Hepatocyte (in vitro differentiated cells): Measurements from ENCODE around the gene TGM3. TPM values are rescaled to one million over a fixed set of nuclear protein-coding genes. Genes with fewer than 3 reads are reported as not detected.

Experiments
- DNase-seq: peaks from one replicate; pipeline ENCODE4 v3.0.0-alpha.2; 2016; ENCODE audit warnings: low spot score
- H2AFZ ChIP-seq: fragments of 200-600 bp; sonication (generic); 2 replicates; pipeline ENCODE4 v1.6.0; 2016; ENCODE audit warnings: antibody characterized with exemption, mild to moderate bottlenecking
- H3K27ac ChIP-seq: fragments of 200-600 bp; sonication (generic); 2 replicates; pipeline ENCODE4 v1.5.1; 2016; ENCODE audit warnings: mild to moderate bottlenecking
- H3K27me3 ChIP-seq: fragments of 200-600 bp; sonication (generic); 2 replicates; pipeline ENCODE4 v1.6.1; 2016
- H3K36me3 ChIP-seq: fragments of 200-600 bp; sonication (generic); replicated peaks from 2 replicates; pipeline ENCODE4 v1.5.1; 2016; ENCODE audit warnings: low read depth; ENCODE audit not compliant: insufficient read depth
- H3K4me1 ChIP-seq: fragments of 200-600 bp; sonication (generic); 2 replicates; pipeline ENCODE4 v1.5.1; 2016; ENCODE audit warnings: mild to moderate bottlenecking, moderate library complexity; ENCODE audit not compliant: insufficient read depth
- H3K4me2 ChIP-seq: fragments of 200-600 bp; sonication (generic); 2 replicates; pipeline ENCODE4 v1.6.0; 2016
- H3K4me3 ChIP-seq: fragments of 200-600 bp; sonication (generic); 2 replicates; pipeline ENCODE4 v1.5.1; 2016; ENCODE audit warnings: mild to moderate bottlenecking
- H3K79me2 ChIP-seq: fragments of 200-600 bp; sonication (generic); 2 replicates; pipeline ENCODE4 v1.6.0; 2017; ENCODE audit warnings: mild to moderate bottlenecking
- H3K9me2 ChIP-seq: fragments of 200-600 bp; sonication (generic); replicated peaks from 2 replicates; pipeline ENCODE4 v1.6.0; 2017; ENCODE audit warnings: mild to moderate bottlenecking; ENCODE audit not compliant: insufficient read depth
- H3K9me3 ChIP-seq: fragments of 200-600 bp; sonication (generic); 2 replicates; pipeline ENCODE4 v1.5.1; 2016; ENCODE audit warnings: low read depth, mild to moderate bottlenecking
- H4K20me1 ChIP-seq: fragments of 200-600 bp; sonication (generic); 2 replicates; pipeline ENCODE4 v1.6.0; 2016; ENCODE audit warnings: mild to moderate bottlenecking; ENCODE audit not compliant: insufficient read depth, poor library complexity, severe bottlenecking
- CTCF ChIP-seq: fragments of 200-600 bp; sonication (generic); IDR thresholded peaks from 2 replicates; pipeline ENCODE4 v1.5.1; 2016; ENCODE audit warnings: antibody characterized with exemption, mild to moderate bottlenecking; ENCODE audit not compliant: poor library complexity
- EZH2 ChIP-seq: fragments of 200-600 bp; sonication (generic); IDR thresholded peaks from 2 replicates; pipeline ENCODE4 v1.6.1; 2016; ENCODE audit warnings: antibody characterized with exemption, mild to moderate bottlenecking, borderline replicate concordance
- EZH2phosphoT487 ChIP-seq: fragments of 200-600 bp; sonication (generic); IDR thresholded peaks from one replicate; pipeline ENCODE4 v1.6.1; 2018; ENCODE audit warnings: antibody characterized with exemption, mild to moderate bottlenecking, low read depth, moderate library complexity; ENCODE audit not compliant: unreplicated experiment, severe bottlenecking
- WGBS: methylation state at CpG from one replicate; pipeline ENCODE4 v1.1.6; 2016; ENCODE audit warnings: low lambda C conversion rate; ENCODE audit errors: missing lambda C conversion rate; 5-methylcytosine and 5-hydroxymethylcytosine counted together
- polyA plus RNA-seq: library from polyadenylated mRNA; unstranded; fragments of >200 nt; fragmentation: Nextera tagmentation; extraction: Ambion mirVana; gene quantifications from 2 replicates; pipeline ENCODE4 v1.2.1, GENCODE V29; 2016
- total RNA-seq: library from RNA; depleted of rRNA; stranded (reverse); fragments of >200 nt; gene quantifications from 2 replicates; pipeline ENCODE4 v1.2.3, GENCODE V29; 2014

TGM3 gene
- total and polyA plus RNA-seq, 2 experiments from 2014 or later: 0.15 to 0.23 TPM

DNA sequence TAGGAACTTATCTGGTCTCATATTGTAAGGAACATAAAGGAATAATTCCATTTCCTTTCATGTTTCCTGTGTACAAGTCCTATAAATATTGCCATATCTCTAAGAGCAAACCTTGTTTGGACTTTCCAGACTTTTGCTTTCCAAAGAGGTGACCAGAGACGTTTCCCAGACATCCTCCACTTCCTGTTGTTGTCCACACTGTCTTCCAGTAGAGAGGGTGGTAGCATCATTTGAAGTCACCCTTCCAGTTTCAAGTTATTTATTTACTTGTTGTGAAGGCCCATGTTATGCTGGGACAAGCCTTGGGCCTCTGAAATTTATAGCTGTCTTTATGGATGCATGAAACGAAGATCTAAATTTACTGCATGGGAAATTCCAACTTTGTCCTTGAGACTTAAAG, 10.6 kb upstream of the TGM3 start:
- no peak overlapping the region for H3K4me2 ChIP-seq
- no peak overlapping the region for H3K27ac ChIP-seq
- H3K4me1 ChIP-seq: no peaks in the 10 kb centered on the region
- TF ChIP-seq EZH2: no peak
- no peak for TF ChIP-seq EZH2phosphoT487
- TF ChIP-seq CTCF: no peak
- no peaks in the 10 kb centered on the region for H3K9me3 ChIP-seq
- H3K36me3 ChIP-seq: no peaks in the 10 kb centered on the region
- H3K79me2 ChIP-seq: no peaks in the 10 kb centered on the region
- no peak overlapping the region for H3K4me3 ChIP-seq
- WGBS: 57% methylated on average over 2 of the region's 2 CpGs
- H3K9me2 ChIP-seq: no peaks in the 10 kb centered on the region
- no peaks in the 10 kb centered on the region for H4K20me1 ChIP-seq
- no peaks in the 10 kb centered on the region for H3K27me3 ChIP-seq
- DNase-seq: no peak
- no peak overlapping the region for H2AFZ ChIP-seq

- no peak overlapping the region for H3K4me3 ChIP-seq
- H3K27me3 ChIP-seq: no peaks in the 10 kb centered on the region
- TF ChIP-seq CTCF: no peak
- no peak for TF ChIP-seq EZH2phosphoT487
- no peak for TF ChIP-seq EZH2
- H3K27ac ChIP-seq: no peak overlapping the region
- H3K4me1 ChIP-seq: no peaks in the 10 kb centered on the region
- no peak overlapping the region for H2AFZ ChIP-seq
- DNase-seq: no peak
- 100% methylated on average over 4 of the region's 4 CpGs for WGBS
- H4K20me1 ChIP-seq: no peaks in the 10 kb centered on the region
- H3K36me3 ChIP-seq: no peaks in the 10 kb centered on the region
- no peaks in the 10 kb centered on the region for H3K79me2 ChIP-seq
- H3K9me3 ChIP-seq: no peaks in the 10 kb centered on the region
- no peak overlapping the region for H3K4me2 ChIP-seq
- no peaks in the 10 kb centered on the region for H3K9me2 ChIP-seq
Measured at GRCh38 chr20:2285613-2286012, 10.2 kb upstream of the TGM3 start.

DNA sequence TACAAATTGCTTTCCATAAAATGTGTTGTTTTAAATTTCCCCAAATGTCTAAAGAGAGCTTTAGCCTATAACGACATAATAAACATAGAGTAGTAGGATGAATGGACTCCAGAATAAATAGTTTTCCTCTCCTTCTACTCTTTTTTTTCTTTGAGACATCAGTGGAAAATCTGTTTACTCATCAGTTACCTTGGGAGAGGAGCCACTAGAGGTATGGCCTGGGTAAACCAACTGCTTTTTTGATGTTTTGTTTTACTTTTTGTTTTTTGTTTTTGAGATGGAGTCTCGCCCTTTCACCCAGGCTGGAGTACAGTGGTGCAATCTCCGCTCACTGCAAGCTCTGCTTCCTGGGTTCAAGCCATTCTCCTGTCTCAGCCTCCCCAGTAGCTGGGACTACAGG, 8.3 kb upstream of the TGM3 start:
- H3K4me3 ChIP-seq: no peak overlapping the region
- no peaks in the 10 kb centered on the region for H3K36me3 ChIP-seq
- no peaks in the 10 kb centered on the region for H3K9me2 ChIP-seq
- no peaks in the 10 kb centered on the region for H3K79me2 ChIP-seq
- no peak overlapping the region for H3K4me2 ChIP-seq
- no peaks in the 10 kb centered on the region for H3K9me3 ChIP-seq
- no peaks in the 10 kb centered on the region for H3K4me1 ChIP-seq
- H2AFZ ChIP-seq: no peak overlapping the region
- H4K20me1 ChIP-seq: no peaks in the 10 kb centered on the region
- WGBS: 96% methylated on average over 3 of the region's 3 CpGs
- no peak overlapping the region for H3K27ac ChIP-seq
- DNase-seq: no peak
- no peaks in the 10 kb centered on the region for H3K27me3 ChIP-seq
- no peak for TF ChIP-seq EZH2phosphoT487
- no peak for TF ChIP-seq EZH2
- no peak for TF ChIP-seq CTCF

DNA sequence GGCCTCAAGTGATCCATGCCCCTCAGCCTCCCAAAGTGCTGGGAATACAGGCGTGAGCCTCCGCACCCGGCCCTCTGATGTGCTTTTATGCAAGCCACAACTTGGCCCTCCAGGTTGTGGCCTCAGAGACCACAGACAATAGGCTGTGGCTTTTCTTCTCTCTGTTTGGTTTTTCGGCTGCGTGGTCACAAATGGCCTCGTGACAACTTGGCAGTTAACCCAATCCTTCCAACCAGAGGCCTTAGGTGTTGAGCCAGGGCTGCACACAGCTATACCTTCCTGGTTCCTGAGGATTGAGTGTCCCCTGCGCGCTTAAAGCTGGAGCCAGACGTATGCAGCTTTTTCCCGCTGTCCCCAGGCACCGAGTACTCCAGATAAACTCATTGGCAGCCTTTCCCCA, 6.3 kb upstream of the TGM3 start:
- Histone ChIP-seq H3K9me3 (no peaks in the 10 kb centered on the region), H3K36me3 (no peaks in the 10 kb centered on the region), H3K27me3 (no peaks in the 10 kb centered on the region), H3K4me3 (no peak overlapping the region), H3K79me2 (no peaks in the 10 kb centered on the region), H4K20me1 (no peaks in the 10 kb centered on the region), H3K4me2 (no peak overlapping the region), H3K27ac (no peak overlapping the region), H3K4me1 (no peaks in the 10 kb centered on the region), H2AFZ (no peak overlapping the region), H3K9me2 (no peaks in the 10 kb centered on the region)
- 36% methylated on average over 11 of the region's 11 CpGs for WGBS
- no peak for DNase-seq
- TF ChIP-seq CTCF (no peak), EZH2phosphoT487 (no peak), EZH2 (no peak)
